ENCODE results near the gene RPL13. TPM values are rescaled to one million over a fixed set of nuclear protein-coding genes. Genes with fewer than 3 reads are reported as not detected.

RPL13 gene
- total RNA-seq, 3 donors from 2014 or later (not counting 1 experiment from before 2014, with no cell fraction given), result 1,286 to 1,549 (median 1,294) TPM

DNA sequence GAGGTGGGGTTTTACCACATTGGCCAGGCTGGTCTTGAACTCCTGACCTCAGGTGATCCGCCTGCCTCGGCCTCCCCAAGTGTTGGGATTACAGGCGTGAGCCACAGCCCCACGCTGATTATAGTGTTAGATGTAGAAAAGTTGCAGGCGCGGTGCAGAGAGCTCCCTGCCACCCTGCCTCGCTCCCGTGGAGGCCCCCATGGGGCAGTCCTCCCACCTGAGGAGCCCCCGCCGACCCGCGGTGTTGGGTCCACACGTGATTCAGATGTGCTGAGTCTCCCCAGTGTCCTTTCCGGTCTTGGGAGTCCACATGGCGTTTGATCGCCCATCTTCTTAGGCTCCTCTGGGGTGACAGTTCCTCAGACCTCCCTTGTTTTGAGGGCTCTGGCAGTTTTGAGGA is 5.2 kb upstream of the RPL13 start:
- DNase-seq, result no peak
- Histone ChIP-seq H3K9me3 (ENCODE audit: control insufficient read depth, insufficient read depth, low read length) (no peaks in the 10 kb centered on the region), H3K36me3 (ENCODE audit: control insufficient read depth, insufficient read depth, low read length) (peaks cover 35% of the 10 kb centered on the region), H3K27me3 (ENCODE audit: control insufficient read depth, insufficient read depth, low read length) (no peaks in the 10 kb centered on the region), H3K4me1 (ENCODE audit: control insufficient read depth, insufficient read depth, low read length) (peaks cover 13% of the 10 kb centered on the region), H3K27ac (ENCODE audit: low read length) (no peak overlapping the region), H3K4me3 (ENCODE audit: low read length) (no peak overlapping the region)
- ATAC-seq, result no peak
- WGBS (ENCODE audit: insufficient coverage), result 96% methylated on average over 16 of the region's 16 CpGs
- Mint-ChIP-seq H3K4me1 (peaks cover 7 to 13% of the 10 kb centered on the region in 2 donors), H3K27me3 (ENCODE audit: low read depth in 2 of 2) (no peaks in the 10 kb centered on the region), H3K36me3 (no peaks in the 10 kb centered on the region), H3K27ac (no peak overlapping the region), H3K4me3 (no peak overlapping the region), H3K9me3 (no peaks in the 10 kb centered on the region)
- TF ChIP-seq CTCF (IDR thresholded peaks at IDR 0.05), result no peak
- intact Hi-C loops (cut with micrococcal nuclease), result no loop called here

DNA sequence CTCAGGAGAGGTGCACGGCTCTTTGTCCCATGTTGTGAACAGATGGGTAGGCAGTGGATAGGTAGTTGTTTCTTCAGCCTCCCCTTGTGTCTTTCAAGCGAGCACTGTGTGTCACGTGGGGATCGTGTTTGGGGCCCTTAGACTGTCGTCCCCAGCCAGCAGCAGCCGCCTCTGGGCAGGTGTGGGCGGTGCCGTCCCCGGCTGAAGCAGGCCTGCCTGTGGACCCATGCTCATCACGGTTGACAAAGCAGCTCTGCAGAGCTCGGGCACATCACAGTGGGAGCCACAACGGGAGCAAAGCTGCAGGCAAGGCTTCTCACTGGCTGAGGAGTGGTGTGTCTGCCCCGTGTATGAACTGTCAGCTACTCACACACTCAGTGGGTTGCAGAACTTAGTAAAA is 4.7 kb upstream of the RPL13 start:
- H3K27me3 ChIP-seq (ENCODE audit: control insufficient read depth, insufficient read depth, low read length), result no peaks in the 10 kb centered on the region
- no peaks in the 10 kb centered on the region for H3K9me3 ChIP-seq (ENCODE audit: control insufficient read depth, insufficient read depth, low read length)
- ATAC-seq, result no peak
- Mint-ChIP-seq H3K27me3 (ENCODE audit: low read depth in 2 of 2) (no peaks in the 10 kb centered on the region), H3K27ac (no peak overlapping the region), H3K4me1 (peaks cover 7 to 13% of the 10 kb centered on the region in 2 donors), H3K9me3 (no peaks in the 10 kb centered on the region), H3K4me3 (no peak overlapping the region), H3K36me3 (no peaks in the 10 kb centered on the region)
- no peak overlapping the region for H3K4me3 ChIP-seq (ENCODE audit: low read length)
- intact Hi-C loops (cut with micrococcal nuclease), result no loop called here
- no peak for TF ChIP-seq CTCF (IDR thresholded peaks at IDR 0.05)
- H3K4me1 ChIP-seq (ENCODE audit: control insufficient read depth, insufficient read depth, low read length), result peaks cover 13% of the 10 kb centered on the region
- H3K27ac ChIP-seq (ENCODE audit: low read length), result no peak overlapping the region
- WGBS (ENCODE audit: insufficient coverage), result 92% methylated on average over 13 of the region's 13 CpGs
- H3K36me3 ChIP-seq (ENCODE audit: control insufficient read depth, insufficient read depth, low read length), result peaks cover 34% of the 10 kb centered on the region
- no peak for DNase-seq

DNA sequence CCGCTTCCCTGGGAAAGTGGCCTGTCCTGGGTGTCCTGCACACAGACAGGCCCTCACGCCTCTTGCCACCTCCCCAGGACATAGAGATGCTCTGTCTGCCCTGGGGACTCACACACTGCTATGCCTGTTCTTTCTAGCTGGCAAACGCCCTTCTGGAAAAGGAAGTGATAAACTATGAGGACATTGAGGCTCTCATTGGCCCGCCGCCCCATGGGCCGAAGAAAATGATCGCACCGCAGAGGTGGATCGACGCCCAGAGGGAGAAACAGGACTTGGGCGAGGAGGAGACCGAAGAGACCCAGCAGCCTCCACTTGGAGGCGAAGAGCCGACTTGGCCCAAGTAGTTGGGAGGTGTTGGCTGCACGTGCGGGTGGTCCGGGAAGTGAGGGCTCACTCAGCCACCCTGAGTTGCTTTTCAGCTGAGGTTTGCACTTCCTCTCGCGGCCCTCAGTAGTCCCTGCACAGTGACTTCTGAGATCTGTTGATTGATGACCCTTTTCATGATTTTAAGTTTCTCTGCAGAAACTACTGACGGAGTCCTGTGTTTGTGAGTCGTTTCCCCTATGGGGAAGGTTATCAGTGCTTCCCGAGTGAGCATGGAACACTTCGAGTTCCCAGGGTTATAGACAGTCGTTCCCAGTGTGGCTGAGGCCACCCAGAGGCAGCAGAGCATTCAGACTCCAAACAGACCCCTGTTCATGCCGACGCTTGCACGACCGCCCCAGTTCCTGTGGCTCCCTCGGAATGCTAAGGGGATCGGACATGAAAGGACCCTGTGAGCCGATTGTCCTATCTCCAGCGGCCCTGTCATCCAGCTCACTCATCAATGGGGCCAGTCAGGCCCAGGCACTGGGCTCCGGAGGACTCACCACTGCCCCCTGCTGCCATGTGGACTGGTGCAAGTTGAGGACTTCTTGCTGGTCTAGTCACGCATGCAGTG is 3.5 kb upstream of the RPL13 start:
- 68% methylated on average over 34 of the region's 34 CpGs for WGBS (ENCODE audit: insufficient coverage)
- ATAC-seq, result peak; percentile 25 to 44 (median 37)
- Histone ChIP-seq H3K4me3 (ENCODE audit: low read length) (no peak overlapping the region), H3K36me3 (ENCODE audit: control insufficient read depth, insufficient read depth, low read length) (peaks cover 33% of the 10 kb centered on the region), H3K4me1 (ENCODE audit: control insufficient read depth, insufficient read depth, low read length) (peaks cover 23% of the 10 kb centered on the region), H3K27ac (ENCODE audit: low read length) (no peak overlapping the region), H3K9me3 (ENCODE audit: control insufficient read depth, insufficient read depth, low read length) (no peaks in the 10 kb centered on the region), H3K27me3 (ENCODE audit: control insufficient read depth, insufficient read depth, low read length) (no peaks in the 10 kb centered on the region)
- Mint-ChIP-seq H3K9me3 (no peaks in the 10 kb centered on the region), H3K4me3 (peak overlapping the region; percentile 28), H3K4me1 (peaks cover 14 to 21% of the 10 kb centered on the region in 2 donors), H3K27me3 (ENCODE audit: low read depth in 2 of 2) (no peaks in the 10 kb centered on the region), H3K36me3 (peaks cover under 1% of the 10 kb centered on the region), H3K27ac (peak overlapping the region in 1 of 2 donors; percentile 50)
- peak; percentile 67 to 85 for DNase-seq
- intact Hi-C loops (cut with micrococcal nuclease), result loop anchor here (1.0 kb wide), 1 partner anchor 224 kb away; no protein-coding TSS in a partner anchor
- TF ChIP-seq CTCF (IDR thresholded peaks at IDR 0.05), result peak; percentile 64

Measured in natural killer cell (primary cell).